ENCODE data around the gene RAB8B.
"Not testable (repeated sequence)": the region's sequence is repeated elsewhere in the genome, so short reads cannot be mapped to it uniquely, and the experiment has no call there.

GRCh38 chr15:63208824-63209223 is 19.4 kb downstream of the RAB8B start:
- TF ChIP-seq CTCF, POLR2AphosphoS5, POLR2A, EP300 (IDR thresholded peaks at IDR 0.05): not testable (repeated sequence)
